GM12878 (cell line): ENCODE results near the gene ARHGAP15. TPM values are rescaled to one million over a fixed set of nuclear protein-coding genes. Genes with fewer than 3 reads are reported as not detected.

Source experiments
- ATAC-seq: fragments of 200-7000 bp; cut with Tn5 transposase; 3 replicates; pipeline ENCODE4 v1.9.1; 2020; ENCODE audit warnings: mild to moderate bottlenecking, moderate library complexity
- BruUV-seq: library from RNA; stranded (reverse); fragments of 400-500 nt; replicated peaks from 2 replicates; lab custom pipeline; 2021; lab: Mats Ljungman, UMichigan
- CTCF ChIA-PET: fragments of 300-600 bp; sonication (Branson Sonifier 250); formaldehyde crosslinking; extraction: SDS; loops from one replicate; lab custom pipeline; 2021; ENCODE audit warnings: inconsistent platforms; lab: Yijun Ruan, JAX
- POLR2A ChIA-PET: fragments of 350-600 bp; formaldehyde crosslinking; extraction: SDS; loops from one replicate; lab custom pipeline; 2021; ENCODE audit warnings: inconsistent platforms; lab: Charles Lee
- RAD21 ChIA-PET: fragments of 300-600 bp; sonication (Branson Sonifier 250); formaldehyde crosslinking; loops from one replicate; lab custom pipeline; 2023; ENCODE audit warnings: antibody characterized with exemption; ENCODE audit not compliant: unreplicated experiment; lab: Charles Lee
- SMC1A ChIA-PET: fragments of 300-600 bp; sonication (Branson Sonifier 250); formaldehyde crosslinking; loops from one replicate; lab custom pipeline; 2023; ENCODE audit not compliant: unreplicated experiment, uncharacterized antibody; lab: Charles Lee
- DNase-seq: peaks from one replicate; pipeline ENCODE4 v3.0.0-alpha.2; 2011; ENCODE audit warnings: low read depth, low spot score
- FAIRE-seq: peaks from 3 replicates; lab custom pipeline; 2011; peaks lifted over from hg19 to GRCh38; lab: Jason Lieb, UNC
- H2AFZ ChIP-seq: 2 replicates; pipeline ENCODE4 v1.6.0; 2011; ENCODE audit warnings: low read depth, low read length, control low read depth; ENCODE audit not compliant: control insufficient read depth
- H3K27ac ChIP-seq: 2 replicates; pipeline ENCODE4 v1.5.1; 2011; ENCODE audit warnings: control low read depth; ENCODE audit not compliant: control insufficient read depth, insufficient read depth
- H3K27me3 ChIP-seq, 2 experiments: replicated peaks in 1 of 2; 2 replicates each; pipeline versions ENCODE4 v1.6.0 to v1.6.1; 2011; ENCODE audit warnings: low read length in 1 of 2; ENCODE audit not compliant: control insufficient read depth in 2 of 2, insufficient read depth in 2 of 2
- H3K36me3 ChIP-seq, 2 experiments: 2 replicates each; pipeline ENCODE4 v1.5.1; 2011; ENCODE audit warnings: low read length in 1 of 2; ENCODE audit not compliant: control insufficient read depth in 2 of 2, insufficient read depth in 2 of 2
- H3K4me1 ChIP-seq: 2 replicates; pipeline ENCODE4 v1.6.1; 2011; ENCODE audit warnings: mild to moderate bottlenecking, low read length, moderate library complexity, mixed read lengths; ENCODE audit not compliant: control insufficient read depth, insufficient read depth
- H3K4me2 ChIP-seq: 2 replicates; pipeline ENCODE4 v1.6.0; 2011; ENCODE audit warnings: control low read depth; ENCODE audit not compliant: control insufficient read depth, insufficient read depth
- H3K4me3 ChIP-seq: fragments of 200-600 bp; sonication (generic); 2 replicates; pipeline ENCODE4 v1.5.1; 2016
- H3K79me2 ChIP-seq: 2 replicates; pipeline ENCODE4 v1.6.0; 2011; ENCODE audit warnings: low read length; ENCODE audit not compliant: control insufficient read depth, insufficient read depth
- H3K9ac ChIP-seq: 2 replicates; pipeline ENCODE4 v1.8.0; 2011; ENCODE audit warnings: low read length, control low read depth, mixed read lengths; ENCODE audit not compliant: control insufficient read depth, insufficient read depth
- H3K9me3 ChIP-seq: replicated peaks from 3 replicates; pipeline ENCODE4 v1.5.1; 2011; ENCODE audit warnings: mild to moderate bottlenecking, low read length; ENCODE audit not compliant: control insufficient read depth, insufficient read depth
- H4K20me1 ChIP-seq: 2 replicates; pipeline ENCODE4 v1.6.0; 2011; ENCODE audit not compliant: control insufficient read depth, insufficient read depth
- ETV6 ChIP-seq, 2 experiments: fragments of 450-650 bp in 1 of 2; IDR thresholded peaks in 1 of 2; conservative IDR thresholded peaks in 1 of 2; 2 replicates each; pipeline ENCODE4 v1.6.1; 2014; ENCODE audit warnings: antibody characterized with exemption in 1 of 2, borderline replicate concordance in 1 of 2, low read depth in 1 of 2, mild to moderate bottlenecking in 1 of 2, moderate library complexity in 1 of 2
- EZH2 ChIP-seq: IDR thresholded peaks from 2 replicates; pipeline ENCODE4 v1.6.1; 2012; ENCODE audit warnings: low read depth, mild to moderate bottlenecking, control low read depth, inconsistent platforms, low read length, borderline replicate concordance; ENCODE audit not compliant: control insufficient read depth
- FOXM1 ChIP-seq: IDR thresholded peaks from 2 replicates; pipeline ENCODE4 v1.6.1; 2012; ENCODE audit warnings: low read depth, mild to moderate bottlenecking, inconsistent platforms, low read length, moderate library complexity
- MEF2B ChIP-seq: fragments of 450-650 bp; IDR thresholded peaks from 2 replicates; pipeline ENCODE4 v1.6.1; 2018; ENCODE audit warnings: mild to moderate bottlenecking, moderate library complexity; ENCODE audit not compliant: partially characterized antibody, poor library complexity, severe bottlenecking
- NFYA ChIP-seq: IDR thresholded peaks from 2 replicates; pipeline ENCODE4 v1.6.1; 2011; ENCODE audit warnings: low read depth, mild to moderate bottlenecking, low read length, improper control_type of control experiment, borderline replicate concordance
- NFYB ChIP-seq: IDR thresholded peaks from 2 replicates; pipeline ENCODE4 v1.6.1; 2011; ENCODE audit warnings: low read depth, mild to moderate bottlenecking, low read length, improper control_type of control experiment, moderate library complexity; ENCODE audit not compliant: insufficient read depth
- ZNF592 ChIP-seq: fragments of 450-650 bp; IDR thresholded peaks from 2 replicates; pipeline ENCODE4 v1.6.1; 2017; ENCODE audit warnings: mild to moderate bottlenecking, moderate library complexity
- WGBS: methylation state at CpG from one replicate; pipeline ENCODE4 v1.1.6; 2016; ENCODE audit warnings: low lambda C conversion rate; ENCODE audit not compliant: insufficient replicate concordance, insufficient coverage; ENCODE audit errors: missing lambda C conversion rate; 5-methylcytosine and 5-hydroxymethylcytosine counted together
- in situ Hi-C: fragments of 300-500 bp; cut with MboI; formaldehyde crosslinking; loops from 9 replicates; pipeline ENCODE4 v1.14.3; 2018; ENCODE audit warnings: mixed read lengths
- intact Hi-C: fragments of 100-400 bp; cut with micrococcal nuclease; formaldehyde crosslinking; loops from one replicate; pipeline ENCODE4 v1.14.2; 2022; ENCODE audit not compliant: unreplicated experiment
- polyA plus RNA-seq, 11 experiments: library from polyadenylated mRNA; depleted of rRNA in 4 of 11; unstranded in 6 of 11; stranded (reverse) in 5 of 11; fragments of >200 nt; fragmentation: Nextera tagmentation in 4 of 11; fragmentation: Illumina TruSeq in 1 of 11; extraction: Ambion mirVana in 4 of 11; extraction: Trizol in 1 of 11; gene quantifications; 1 replicate in 1 of 11; 2 replicates in 10 of 11; pipeline versions ENCODE4 v1.2.1 to v1.2.3, GENCODE V29; 2011 to 2016; ENCODE audit warnings: inconsistent platforms in 2 of 11, missing spikeins in 2 of 11, low read depth in 1 of 11
- total RNA-seq, 4 experiments: library from RNA; depleted of rRNA in 3 of 4; stranded (reverse); fragments of >200 nt in 3 of 4; fragmentation: Illumina TruSeq in 1 of 4; extraction: Trizol in 1 of 4; gene quantifications; 2 replicates each; pipeline versions ENCODE4 v1.2.1 to v1.2.3, GENCODE V29; 2013 to 2021
- TF ChIP-seq, protein P1 (sequence below): fragments of 450-650 bp; IDR thresholded peaks from 2 replicates; pipeline ENCODE4 v1.6.1; 2016; ENCODE audit warnings: mild to moderate bottlenecking
- TF ChIP-seq, protein P2 (sequence below): fragments of 450-650 bp; IDR thresholded peaks from 2 replicates; pipeline ENCODE4 v1.6.1; 2018; ENCODE audit warnings: borderline replicate concordance, mild to moderate bottlenecking; ENCODE audit not compliant: partially characterized antibody

Gene ARHGAP15
- total and polyA plus RNA-seq, 10 of the 15 experiments (the other 5 are each of a cell fraction or from before 2014, with no cell fraction given), result 38.0 to 92.6 (median 66.7) TPM

DNA sequence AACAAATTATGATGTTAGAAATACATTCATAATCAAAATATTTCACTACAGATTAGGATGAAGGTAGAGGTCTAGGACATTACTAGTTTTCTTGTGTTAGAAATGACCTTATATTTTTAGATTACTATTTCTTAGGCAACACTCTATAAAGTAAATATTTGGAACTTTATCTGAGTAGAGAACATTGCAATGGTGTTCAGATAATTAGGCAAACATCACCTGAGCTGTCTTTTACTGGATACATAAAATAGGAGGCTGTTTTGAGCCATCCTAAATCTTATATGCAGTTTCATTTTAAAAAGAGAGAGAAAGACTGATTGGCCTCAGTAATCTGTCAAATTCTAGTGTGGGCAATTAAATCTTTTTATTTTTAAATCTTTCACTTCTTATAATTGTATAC is 304.6 kb downstream of the ARHGAP15 start (continued):
- TF ChIP-seq MEF2B, result no peak

DNA sequence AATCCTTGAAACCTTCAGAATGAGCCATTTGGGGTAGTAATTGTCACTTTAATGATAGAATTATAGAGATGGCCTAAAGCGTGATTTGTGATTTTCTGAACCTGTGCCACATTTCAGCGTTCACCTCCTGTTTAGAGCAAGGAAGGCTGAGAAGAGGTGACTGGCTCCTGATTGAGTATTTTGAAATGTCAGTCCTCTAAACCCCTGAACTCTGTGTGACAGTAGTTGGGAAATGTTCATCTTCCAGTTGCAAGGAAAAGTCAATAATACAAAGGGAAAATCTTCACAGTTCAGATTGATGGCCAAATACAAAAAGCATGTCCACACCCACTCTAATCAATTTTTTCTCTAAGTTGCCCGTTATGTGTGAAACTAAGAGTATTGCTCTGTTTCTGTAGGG is 305.2 kb downstream of the ARHGAP15 start:
- ATAC-seq, result no peak
- POLR2A ChIA-PET, result no interaction called here

More for the DNA sequence above, 305.2 kb downstream of the ARHGAP15 start:
- Histone ChIP-seq H3K36me3 (no peaks in the 10 kb centered on the region; a peak in 1 of 4 replicates), H4K20me1 (no peaks in the 10 kb centered on the region), H3K27me3 (no peaks in the 10 kb centered on the region), H3K4me3 (no peak overlapping the region), H2AFZ (no peak overlapping the region), H3K79me2 (no peaks in the 10 kb centered on the region), H3K4me2 (no peak overlapping the region), H3K27ac (no peak overlapping the region), H3K4me1 (no peaks in the 10 kb centered on the region), H3K9me3 (no peaks in the 10 kb centered on the region), H3K9ac (no peak overlapping the region)
- FAIRE-seq (no peak), DNase-seq (no peak)
- CTCF ChIA-PET, result interaction anchor here (1.4 kb wide), 1 partner anchor 14 kb away, joined by 3 read pairs; no protein-coding TSS in a partner anchor
- intact Hi-C loops, result no loop called here
- SMC1A ChIA-PET, result no interaction called here
- RAD21 ChIA-PET, result no interaction called here
- BruUV-seq, result no TSS peak
- TF ChIP-seq ZNF592 (no peak), FOXM1 (no peak), EZH2 (no peak), NFYA (no peak), ETV6 (conservative IDR thresholded peaks at IDR 0.05 in 1 of 2, IDR thresholded peaks at IDR 0.05 in 1 of 2; ENCODE audit: borderline replicate concordance in 1 of 2, low read depth in 1 of 2) (no peak), NFYB (no peak)
- TF ChIP-seq, protein P1, sequence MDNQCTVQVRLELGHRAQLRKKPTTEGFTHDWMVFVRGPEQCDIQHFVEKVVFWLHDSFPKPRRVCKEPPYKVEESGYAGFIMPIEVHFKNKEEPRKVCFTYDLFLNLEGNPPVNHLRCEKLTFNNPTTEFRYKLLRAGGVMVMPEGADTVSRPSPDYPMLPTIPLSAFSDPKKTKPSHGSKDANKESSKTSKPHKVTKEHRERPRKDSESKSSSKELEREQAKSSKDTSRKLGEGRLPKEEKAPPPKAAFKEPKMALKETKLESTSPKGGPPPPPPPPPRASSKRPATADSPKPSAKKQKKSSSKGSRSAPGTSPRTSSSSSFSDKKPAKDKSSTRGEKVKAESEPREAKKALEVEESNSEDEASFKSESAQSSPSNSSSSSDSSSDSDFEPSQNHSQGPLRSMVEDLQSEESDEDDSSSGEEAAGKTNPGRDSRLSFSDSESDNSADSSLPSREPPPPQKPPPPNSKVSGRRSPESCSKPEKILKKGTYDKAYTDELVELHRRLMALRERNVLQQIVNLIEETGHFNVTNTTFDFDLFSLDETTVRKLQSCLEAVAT, result no peak
- TF ChIP-seq, protein P2, sequence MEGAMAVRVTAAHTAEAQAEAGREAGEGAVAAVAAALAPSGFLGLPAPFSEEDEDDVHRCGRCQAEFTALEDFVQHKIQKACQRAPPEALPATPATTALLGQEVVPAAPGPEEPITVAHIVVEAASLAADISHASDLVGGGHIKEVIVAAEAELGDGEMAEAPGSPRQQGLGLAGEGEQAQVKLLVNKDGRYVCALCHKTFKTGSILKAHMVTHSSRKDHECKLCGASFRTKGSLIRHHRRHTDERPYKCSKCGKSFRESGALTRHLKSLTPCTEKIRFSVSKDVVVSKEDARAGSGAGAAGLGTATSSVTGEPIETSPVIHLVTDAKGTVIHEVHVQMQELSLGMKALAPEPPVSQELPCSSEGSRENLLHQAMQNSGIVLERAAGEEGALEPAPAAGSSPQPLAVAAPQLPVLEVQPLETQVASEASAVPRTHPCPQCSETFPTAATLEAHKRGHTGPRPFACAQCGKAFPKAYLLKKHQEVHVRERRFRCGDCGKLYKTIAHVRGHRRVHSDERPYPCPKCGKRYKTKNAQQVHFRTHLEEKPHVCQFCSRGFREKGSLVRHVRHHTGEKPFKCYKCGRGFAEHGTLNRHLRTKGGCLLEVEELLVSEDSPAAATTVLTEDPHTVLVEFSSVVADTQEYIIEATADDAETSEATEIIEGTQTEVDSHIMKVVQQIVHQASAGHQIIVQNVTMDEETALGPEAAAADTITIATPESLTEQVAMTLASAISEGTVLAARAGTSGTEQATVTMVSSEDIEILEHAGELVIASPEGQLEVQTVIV, result no peak
- in situ Hi-C loops, result no loop called here
- WGBS, result 76% methylated on average over 3 of the region's 3 CpGs
